K562 (cell line): Measurements from ENCODE around the gene BCO2. TPM values are rescaled to one million over a fixed set of nuclear protein-coding genes. Genes with fewer than 3 reads are reported as not detected.

Experiments used
- ATAC-seq: fragments of 200-7000 bp; cut with Tn5 transposase; 3 replicates; pipeline ENCODE4 v1.9.1; 2020; ENCODE audit warnings: moderate library complexity
- BruUV-seq: library from RNA; stranded (reverse); fragments of 400-500 nt; replicated peaks from 2 replicates; lab custom pipeline; 2021; lab: Mats Ljungman, UMichigan
- CTCF ChIA-PET: fragments of 300-600 bp; formaldehyde crosslinking; extraction: SDS; loops from one replicate; lab custom pipeline; 2021; ENCODE audit warnings: low intra/inter-chr PET ratio; lab: Yijun Ruan, JAX
- POLR2A ChIA-PET: fragments of 300-600, 350-650 bp; sonication (Branson Sonifier 250); formaldehyde crosslinking; extraction: SDS; loops from one replicate; lab custom pipeline; 2021; ENCODE audit warnings: antibody characterized with exemption, inconsistent platforms; lab: Yijun Ruan, JAX
- DNase-seq, 4 experiments: peaks; one replicate each; pipeline versions ENCODE4 v3.0.0 to v3.0.0-alpha.2; 2011 to 2018; ENCODE audit warnings: low spot score in 3 of 4, mixed read lengths in 3 of 4; ENCODE audit errors: extremely low read depth in 1 of 4
- FAIRE-seq: peaks from 2 replicates; lab custom pipeline; 2011; peaks lifted over from hg19 to GRCh38; lab: Jason Lieb, UNC
- H2AFZ ChIP-seq: 2 replicates; pipeline ENCODE4 v1.6.0; 2011; ENCODE audit warnings: low read depth, low read length, control low read depth, inconsistent platforms
- H3K27ac ChIP-seq: fragments of 200-600 bp; 3 replicates; pipeline ENCODE4 v1.8.0; 2011; ENCODE audit warnings: low read depth, mild to moderate bottlenecking, control low read depth, inconsistent platforms, low read length, moderate library complexity, mixed read lengths; ENCODE audit errors: extremely low read depth
- H3K27me3 ChIP-seq, 2 experiments: fragments of 300-600 bp in 1 of 2; 2 replicates in 1 of 2; 3 replicates in 1 of 2; pipeline versions ENCODE4 v1.6.0 to v1.8.0; 2011; ENCODE audit warnings: inconsistent platforms in 2 of 2, low read length in 2 of 2, mild to moderate bottlenecking in 1 of 2, mixed read lengths in 1 of 2, moderate library complexity in 1 of 2; ENCODE audit not compliant: control insufficient read depth in 2 of 2, insufficient read depth in 2 of 2
- H3K36me3 ChIP-seq: fragments of 300-600 bp; 3 replicates; pipeline ENCODE4 v1.8.0; 2011; ENCODE audit warnings: mild to moderate bottlenecking, low read length, inconsistent platforms; ENCODE audit not compliant: control insufficient read depth, insufficient read depth
- H3K4me1 ChIP-seq, 2 experiments: fragments of 200-600 bp in 1 of 2; replicated peaks in 1 of 2; 2 replicates in 1 of 2; 3 replicates in 1 of 2; pipeline versions ENCODE4 v1.5.1 to v1.8.0; 2011; ENCODE audit warnings: inconsistent platforms in 2 of 2, low read length in 2 of 2, mild to moderate bottlenecking in 1 of 2, mixed read lengths in 1 of 2, moderate library complexity in 1 of 2; ENCODE audit not compliant: control insufficient read depth in 2 of 2, insufficient read depth in 2 of 2
- H3K4me2 ChIP-seq: 2 replicates; pipeline ENCODE4 v1.6.1; 2011; ENCODE audit warnings: low read length, control low read depth, inconsistent platforms, mixed read lengths; ENCODE audit not compliant: insufficient read depth
- H3K4me3 ChIP-seq: fragments of 200-600 bp; sonication (generic), shearing (Covaris generic); 2 replicates; pipeline ENCODE4 v1.5.1; 2016; ENCODE audit warnings: control low read depth, inconsistent platforms
- H3K79me2 ChIP-seq: fragments of 200-600 bp; 3 replicates; pipeline ENCODE4 v1.8.0; 2011; ENCODE audit warnings: low read length, inconsistent platforms; ENCODE audit not compliant: control insufficient read depth, insufficient read depth
- H3K9ac ChIP-seq, 2 experiments: 2 replicates each; pipeline versions ENCODE4 v1.6.0 to v1.6.1; 2011; ENCODE audit warnings: low read depth in 2 of 2, low read length in 2 of 2, control low read depth in 1 of 2, inconsistent platforms in 1 of 2, mild to moderate bottlenecking in 1 of 2, mixed read lengths in 1 of 2; ENCODE audit not compliant: insufficient read depth in 1 of 2
- H3K9me1 ChIP-seq: one replicate; pipeline ENCODE4 v1.6.0; 2011; ENCODE audit warnings: inconsistent platforms, mild to moderate bottlenecking, low read length, moderate library complexity; ENCODE audit not compliant: control insufficient read depth, insufficient read depth
- H3K9me3 ChIP-seq: replicated peaks from 2 replicates; pipeline ENCODE4 v1.5.1; 2011; ENCODE audit warnings: low read depth, low read length, inconsistent platforms; ENCODE audit not compliant: control insufficient read depth, insufficient read depth
- H4K20me1 ChIP-seq: replicated peaks from 2 replicates; pipeline ENCODE4 v1.6.1; 2011; ENCODE audit warnings: low read length, inconsistent platforms, mixed read lengths; ENCODE audit not compliant: control insufficient read depth, insufficient read depth
- FOSL1 ChIP-seq: fragments of 200-800 bp; sonication (Bioruptor generic); conservative IDR thresholded peaks from 2 replicates; pipeline ENCODE4 v1.6.1; 2016; ENCODE audit warnings: missing genetic modification characterization, missing compliant biosample characterization
- HDAC2 ChIP-seq: fragments of 450-650 bp; IDR thresholded peaks from 2 replicates; pipeline ENCODE4 v1.6.1; 2016; ENCODE audit warnings: mild to moderate bottlenecking
- JUND ChIP-seq, 2 experiments: IDR thresholded peaks; 2 replicates in 1 of 2; 3 replicates in 1 of 2; pipeline ENCODE4 v1.6.1; 2011; ENCODE audit warnings: borderline replicate concordance in 2 of 2, low read depth in 2 of 2, low read length in 2 of 2, improper control_type of control experiment in 1 of 2, missing biosample characterization in 1 of 2, missing genetic modification characterization in 1 of 2, missing genetic modification reagents in 1 of 2
- NFIC ChIP-seq: fragments of 450-650 bp; IDR thresholded peaks from 2 replicates; pipeline ENCODE4 v1.6.1; 2017; ENCODE audit warnings: mild to moderate bottlenecking, inconsistent platforms
- POLR3A ChIP-seq: IDR thresholded peaks from 2 replicates; pipeline ENCODE4 v1.6.1; 2011; ENCODE audit warnings: borderline replicate concordance, mild to moderate bottlenecking, moderate library complexity; ENCODE audit not compliant: insufficient read length, insufficient read depth; ENCODE audit errors: extremely low read depth
- ZNF668 ChIP-seq: fragments of 250-450 bp; sonication (Bioruptor Pico); IDR thresholded peaks from 2 replicates; pipeline ENCODE4 v1.8.0; 2022; ENCODE audit warnings: mild to moderate bottlenecking, inconsistent platforms
- WGBS: fragments of 100-300 bp; shearing (Covaris generic); methylation state at CpG from one replicate; pipeline ENCODE4 v1.1.6; 2016; ENCODE audit warnings: low coverage, mixed read lengths; ENCODE audit not compliant: insufficient coverage; ENCODE audit errors: missing lambda C conversion rate; 5-methylcytosine and 5-hydroxymethylcytosine counted together
- in situ Hi-C: fragments of 300-500 bp; cut with MboI; formaldehyde crosslinking; loops from 4 replicates; pipeline ENCODE4 v1.15.0; 2018; ENCODE audit warnings: inconsistent platforms, mixed read lengths
- intact Hi-C: fragments of 100-400 bp; cut with micrococcal nuclease; formaldehyde crosslinking; loops from 2 replicates; pipeline ENCODE4 v1.14.2; 2022
- polyA plus RNA-seq, 8 experiments: library from polyadenylated mRNA; depleted of rRNA in 4 of 8; stranded (reverse) in 5 of 8; unstranded in 3 of 8; fragments of >200 nt; fragmentation: Nextera tagmentation in 2 of 8; fragmentation: Illumina TruSeq in 1 of 8; extraction: Ambion mirVana in 2 of 8; extraction: Trizol in 1 of 8; gene quantifications; 2 replicates each; pipeline versions ENCODE4 v1.2.1 to v1.2.3, GENCODE V29; 2011 to 2014; ENCODE audit warnings: inconsistent platforms in 1 of 8, missing spikeins in 1 of 8
- total RNA-seq, 7 experiments: library from RNA; depleted of rRNA in 6 of 7; stranded (reverse); fragments of >200 nt in 6 of 7; fragmentation: Illumina TruSeq in 2 of 7; extraction: Trizol in 2 of 7; gene quantifications; 2 replicates each; pipeline versions ENCODE4 v1.2.1 to v1.2.3, GENCODE V29; 2011 to 2021; ENCODE audit warnings: low replicate concordance in 1 of 7
- TF ChIP-seq, protein P1 (sequence below): sonication (generic); formaldehyde crosslinking; IDR thresholded peaks from 2 replicates; pipeline ENCODE4 v1.5.0; 2020; ENCODE audit warnings: missing genetic modification reagents

The BCO2 gene
- total and polyA plus RNA-seq, 9 of the 15 experiments (the other 6 are each of a cell fraction or from before 2014, with no cell fraction given): 0.21 to 1.0 (median 0.47) TPM; not detected in 1

DNA sequence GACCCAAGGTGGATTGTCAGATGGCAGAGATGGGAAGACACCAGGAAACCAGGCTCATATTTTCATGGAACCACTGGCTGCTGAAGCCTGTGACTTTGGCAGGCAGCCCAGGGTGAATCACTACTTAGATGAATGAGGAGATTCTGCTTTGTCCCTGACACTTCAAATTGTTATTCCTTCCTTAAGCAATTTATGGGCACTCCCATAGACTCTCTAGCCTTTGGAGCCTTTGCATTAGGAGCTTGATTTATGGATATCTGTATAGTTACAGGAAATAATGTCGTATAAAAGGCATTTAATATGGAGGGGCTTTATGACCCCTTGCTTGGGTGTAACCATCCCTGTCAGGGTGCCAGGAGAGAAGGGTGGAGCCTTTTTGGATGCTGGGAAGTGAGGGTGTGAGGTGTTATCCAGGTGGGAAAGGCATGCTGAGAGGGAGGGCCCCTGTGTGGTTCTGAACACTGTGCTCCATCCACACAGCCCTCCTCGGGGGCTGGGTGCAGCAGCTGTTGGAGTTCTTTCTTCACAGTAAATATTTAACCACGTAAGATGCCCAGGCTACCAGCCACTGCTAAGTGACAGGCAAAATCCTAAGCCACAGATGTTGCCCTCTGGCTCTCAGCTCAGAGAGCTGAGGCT is 46.7 kb upstream of the BCO2 start:
- H3K79me2 ChIP-seq: no peaks in the 10 kb centered on the region
- TF ChIP-seq FOSL1 (tag): peak; percentile 38; the same call in 1 of the 2 replicates
- TF ChIP-seq POLR3A: no peak
- peak; percentile 55 for TF ChIP-seq NFIC
- TF ChIP-seq JUND (IDR thresholded peaks at IDR 0.05; ENCODE audit: borderline replicate concordance, low read depth, low read length): no peak
- peak; percentile 12; the same call in 1 of the 3 replicates for TF ChIP-seq JUND (tag; IDR thresholded peaks at IDR 0.05; ENCODE audit: borderline replicate concordance, low read depth, low read length)
- no peaks in the 10 kb centered on the region for H4K20me1 ChIP-seq
- no peaks in the 10 kb centered on the region for H3K9me1 ChIP-seq
- no peaks in the 10 kb centered on the region for H3K4me1 ChIP-seq
- H3K4me3 ChIP-seq: no peak overlapping the region
- in situ Hi-C loops: no loop called here
- WGBS: 10% methylated on average over 3 of the region's 3 CpGs
- no peak overlapping the region for H3K4me2 ChIP-seq
- POLR2A ChIA-PET: no interaction called here
- FAIRE-seq (no peak), DNase-seq (peak in 1 of 4 experiments; percentile 14), ATAC-seq (no peak)
- H3K27ac ChIP-seq: no peak overlapping the region
- H3K9ac ChIP-seq: no peak overlapping the region
- H3K36me3 ChIP-seq: no peaks in the 10 kb centered on the region
- H2AFZ ChIP-seq: no peak overlapping the region
- CTCF ChIA-PET: no interaction called here
- H3K9me3 ChIP-seq: no peaks in the 10 kb centered on the region
- intact Hi-C loops: no loop called here
- H3K27me3 ChIP-seq: no peaks in the 10 kb centered on the region
- no TSS peak for BruUV-seq

GRCh38 chr11:112129656-112130055 is 45.7 kb upstream of the BCO2 start:
- no peaks in the 10 kb centered on the region for H3K27me3 ChIP-seq
- no peaks in the 10 kb centered on the region for H3K9me1 ChIP-seq
- ChIA-PET CTCF (no interaction called here), POLR2A (interaction anchor here (0.7 kb wide), 1 partner anchor 20 kb away, joined by 3 read pairs; no protein-coding TSS in a partner anchor)
- no peaks in the 10 kb centered on the region for H3K4me1 ChIP-seq
- no peak overlapping the region for H3K4me2 ChIP-seq
- ATAC-seq (no peak), FAIRE-seq (no peak), DNase-seq (no peak)
- intact Hi-C loops (no loop called here), in situ Hi-C loops (no loop called here)
- no peak overlapping the region for H3K27ac ChIP-seq
- 43% methylated on average over 5 of the region's 5 CpGs for WGBS
- H2AFZ ChIP-seq: no peak overlapping the region
- H3K79me2 ChIP-seq: no peaks in the 10 kb centered on the region
- H3K9me3 ChIP-seq: no peaks in the 10 kb centered on the region
- BruUV-seq: no TSS peak
- H4K20me1 ChIP-seq: no peaks in the 10 kb centered on the region
- TF ChIP-seq ZNF668 (no peak), HDAC2 (no peak)
- TF ChIP-seq, protein P1, sequence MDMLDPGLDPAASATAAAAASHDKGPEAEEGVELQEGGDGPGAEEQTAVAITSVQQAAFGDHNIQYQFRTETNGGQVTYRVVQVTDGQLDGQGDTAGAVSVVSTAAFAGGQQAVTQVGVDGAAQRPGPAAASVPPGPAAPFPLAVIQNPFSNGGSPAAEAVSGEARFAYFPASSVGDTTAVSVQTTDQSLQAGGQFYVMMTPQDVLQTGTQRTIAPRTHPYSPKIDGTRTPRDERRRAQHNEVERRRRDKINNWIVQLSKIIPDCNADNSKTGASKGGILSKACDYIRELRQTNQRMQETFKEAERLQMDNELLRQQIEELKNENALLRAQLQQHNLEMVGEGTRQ (CRISPR knock-in tag): peak; percentile 9; the same call in 1 of the 2 replicates
- H3K4me3 ChIP-seq: no peak overlapping the region
- no peaks in the 10 kb centered on the region for H3K36me3 ChIP-seq
- H3K9ac ChIP-seq: no peak overlapping the region
